Tibial artery (tissue), 4 donors: ENCODE data around the gene YY2.

Experiments used
- DNase-seq, 2 donors: peaks; one replicate each; pipeline ENCODE4 v3.0.0-alpha.2; 2019
- H3K27ac ChIP-seq, 2 donors: fragments of 200-600 bp; sonication (generic) in 1 of 2; 1 replicate in 1 of 2; 2 replicates in 1 of 2; pipeline ENCODE4 v1.5.1; 2018 to 2019; ENCODE audit warnings: mild to moderate bottlenecking in 1 of 2
- H3K27me3 ChIP-seq, 2 donors: fragments of 200-600 bp; sonication (generic) in 1 of 2; one replicate each; pipeline versions ENCODE4 v1.5.1 to v1.6.0; 2016 to 2019
- H3K36me3 ChIP-seq, 3 donors: fragments of 200-600 bp; sonication (generic) in 2 of 3; one replicate each; pipeline ENCODE4 v1.5.1; 2016 to 2019; ENCODE audit warnings: mild to moderate bottlenecking in 2 of 3
- H3K4me1 ChIP-seq, 4 donors: fragments of 200-600 bp; sonication (generic) in 2 of 4; 1 replicate in 3 of 4; 2 replicates in 1 of 4; pipeline ENCODE4 v1.5.1; 2016 to 2019
- H3K4me3 ChIP-seq, 2 donors: fragments of 200-600 bp; sonication (generic) in 1 of 2; 1 replicate in 1 of 2; 2 replicates in 1 of 2; pipeline ENCODE4 v1.5.1; 2018 to 2019; ENCODE audit warnings: mild to moderate bottlenecking in 2 of 2
- H3K9me3 ChIP-seq, 3 donors: fragments of 200-600 bp; sonication (generic) in 1 of 3; one replicate each; pipeline ENCODE4 v1.5.1; 2016 to 2019
- intact Hi-C: fragments of 100-400 bp; cut with DNase I; formaldehyde crosslinking; loops from one replicate; pipeline ENCODE4 v1.15.0; 2023; ENCODE audit warnings: low total_unique reads
- TF ChIP-seq, protein P1 (sequence below), 2 experiments: fragments of 200-600 bp in 1 of 2; fragments of 450-650 bp in 1 of 2; IDR thresholded peaks; one replicate each; pipeline ENCODE4 v1.5.1; 2017 to 2019; ENCODE audit warnings: antibody characterized with exemption in 2 of 2, mild to moderate bottlenecking in 1 of 2, moderate library complexity in 1 of 2

Gene YY2

DNA sequence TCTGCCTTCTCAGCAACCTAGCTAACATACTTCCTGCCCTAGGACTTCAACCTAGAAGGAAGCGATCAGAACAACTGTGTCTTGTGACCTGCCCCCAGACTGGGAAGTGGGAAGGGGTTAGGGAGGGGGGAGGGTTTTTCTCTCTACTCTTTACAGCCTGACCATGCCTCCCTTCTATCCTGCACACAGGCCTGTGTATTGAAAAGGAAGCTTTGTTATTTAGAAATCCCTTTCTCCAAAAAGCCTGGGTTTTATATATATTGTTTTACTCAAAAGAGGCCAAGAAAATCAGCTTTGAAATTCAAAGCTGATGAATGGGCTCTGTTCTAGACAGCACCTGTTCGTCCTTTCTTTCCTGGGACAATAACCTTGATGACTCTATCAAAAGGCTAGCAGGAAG, 49.5 kb downstream of the YY2 start:
- intact Hi-C loops = no loop called here
- H3K4me3 ChIP-seq = no peak overlapping the region
- no peak overlapping the region for H3K27ac ChIP-seq
- no peaks in the 10 kb centered on the region for H3K9me3 ChIP-seq
- TF ChIP-seq, protein P1, sequence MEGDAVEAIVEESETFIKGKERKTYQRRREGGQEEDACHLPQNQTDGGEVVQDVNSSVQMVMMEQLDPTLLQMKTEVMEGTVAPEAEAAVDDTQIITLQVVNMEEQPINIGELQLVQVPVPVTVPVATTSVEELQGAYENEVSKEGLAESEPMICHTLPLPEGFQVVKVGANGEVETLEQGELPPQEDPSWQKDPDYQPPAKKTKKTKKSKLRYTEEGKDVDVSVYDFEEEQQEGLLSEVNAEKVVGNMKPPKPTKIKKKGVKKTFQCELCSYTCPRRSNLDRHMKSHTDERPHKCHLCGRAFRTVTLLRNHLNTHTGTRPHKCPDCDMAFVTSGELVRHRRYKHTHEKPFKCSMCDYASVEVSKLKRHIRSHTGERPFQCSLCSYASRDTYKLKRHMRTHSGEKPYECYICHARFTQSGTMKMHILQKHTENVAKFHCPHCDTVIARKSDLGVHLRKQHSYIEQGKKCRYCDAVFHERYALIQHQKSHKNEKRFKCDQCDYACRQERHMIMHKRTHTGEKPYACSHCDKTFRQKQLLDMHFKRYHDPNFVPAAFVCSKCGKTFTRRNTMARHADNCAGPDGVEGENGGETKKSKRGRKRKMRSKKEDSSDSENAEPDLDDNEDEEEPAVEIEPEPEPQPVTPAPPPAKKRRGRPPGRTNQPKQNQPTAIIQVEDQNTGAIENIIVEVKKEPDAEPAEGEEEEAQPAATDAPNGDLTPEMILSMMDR (IDR thresholded peaks at IDR 0.05) = no peak
- H3K36me3 ChIP-seq = no peaks in the 10 kb centered on the region
- H3K4me1 ChIP-seq = no peaks in the 10 kb centered on the region
- no peak for DNase-seq
- H3K27me3 ChIP-seq = no peaks in the 10 kb centered on the region

DNA sequence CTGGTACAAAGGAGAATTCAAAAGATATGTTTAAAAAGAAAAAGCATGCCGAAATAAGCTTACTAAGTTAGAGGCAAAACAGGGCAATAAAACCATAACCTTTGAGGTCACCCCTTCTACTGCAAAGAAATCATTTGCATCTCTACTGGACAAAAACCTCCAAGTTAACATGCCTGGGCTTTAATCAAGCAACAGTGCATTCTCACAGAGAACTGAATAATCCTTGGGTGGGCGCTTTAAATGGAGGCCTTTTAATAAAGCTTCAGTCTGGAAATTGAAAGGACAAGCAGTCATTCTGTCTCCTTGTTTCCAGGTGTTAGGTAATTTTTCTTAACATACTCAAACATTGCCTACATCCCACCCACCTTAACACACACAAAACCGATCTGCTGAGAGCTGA, 50.2 kb downstream of the YY2 start:
- intact Hi-C loops = no loop called here
- TF ChIP-seq, protein P1 (IDR thresholded peaks at IDR 0.05) = no peak
- H3K36me3 ChIP-seq = no peaks in the 10 kb centered on the region
- H3K27ac ChIP-seq = no peak overlapping the region
- no peaks in the 10 kb centered on the region for H3K9me3 ChIP-seq
- H3K4me1 ChIP-seq = no peaks in the 10 kb centered on the region
- no peaks in the 10 kb centered on the region for H3K27me3 ChIP-seq
- no peak for DNase-seq
- H3K4me3 ChIP-seq = no peak overlapping the region

DNA sequence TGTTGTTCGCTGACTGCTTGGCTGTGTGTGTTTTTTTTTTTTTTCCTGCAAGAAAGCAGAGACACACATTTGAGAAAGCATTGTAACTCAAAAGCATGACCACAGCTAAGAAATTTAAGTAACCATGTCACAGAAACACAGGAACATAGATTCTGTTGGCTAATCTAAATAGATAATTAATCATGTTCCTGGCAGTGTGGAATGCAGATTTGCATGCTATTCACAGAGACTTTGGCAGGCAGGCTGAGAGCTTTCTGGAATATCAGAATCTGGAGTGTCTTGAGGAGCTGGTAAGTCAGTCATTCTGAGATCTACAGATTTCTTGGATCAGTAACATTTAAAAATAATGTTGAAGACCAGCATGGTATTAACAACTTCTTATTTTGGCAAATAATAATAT, 51.5 kb downstream of the YY2 start:
- H3K36me3 ChIP-seq = no peaks in the 10 kb centered on the region
- H3K9me3 ChIP-seq = no peaks in the 10 kb centered on the region
- H3K4me1 ChIP-seq = no peaks in the 10 kb centered on the region
- no peaks in the 10 kb centered on the region for H3K27me3 ChIP-seq
- no peak overlapping the region for H3K27ac ChIP-seq
- no peak overlapping the region for H3K4me3 ChIP-seq
- TF ChIP-seq, protein P1 (IDR thresholded peaks at IDR 0.05) = no peak
- intact Hi-C loops = no loop called here
- DNase-seq = no peak
